Measurements from ENCODE around the gene LRCH3.
"Not testable (repeated sequence)": the region's sequence is repeated elsewhere in the genome, so short reads cannot be mapped to it uniquely, and the experiment has no call there.

LRCH3 gene

GRCh38 chr3:197889204-197889930 lies 98.3 kb downstream of the LRCH3 start:
- no peak for DNase-seq

GRCh38 chr3:197890693-197891092 lies 99.6 kb downstream of the LRCH3 start:
- no peak for DNase-seq

- DNase-seq, result no peak
Observed at GRCh38 chr3:197892162-197892561, 101.1 kb downstream of the LRCH3 start.

GRCh38 chr3:197896421-197896820 lies 105.4 kb downstream of the LRCH3 start:
- no peak for DNase-seq

GRCh38 chr3:197899833-197900478 lies 108.9 kb downstream of the LRCH3 start:
- DNase-seq, result no peak

DNA sequence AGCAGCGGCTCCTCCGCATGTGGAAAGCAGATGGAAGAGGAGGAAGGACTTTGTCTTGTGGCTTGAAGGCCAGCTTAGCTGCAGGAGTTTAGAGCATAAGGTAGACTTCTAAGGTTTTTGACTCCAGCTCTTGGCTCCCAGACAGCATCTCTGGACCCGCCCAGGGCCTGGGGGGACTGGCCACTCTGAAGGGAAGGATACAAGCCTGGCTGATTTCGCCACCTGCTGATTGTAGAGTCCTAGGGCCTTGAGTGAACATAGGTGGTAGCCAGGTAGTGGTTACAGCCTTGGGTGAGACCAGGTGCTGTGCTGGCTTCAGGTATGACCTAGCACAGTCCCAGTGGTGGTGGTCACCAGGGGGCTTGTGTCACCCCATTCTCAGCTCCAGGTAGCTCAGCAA lies 110.6 kb downstream of the LRCH3 start:
- DNase-seq, result no peak

GRCh38 chr3:197906023-197906849 lies 115.2 kb downstream of the LRCH3 start:
- DNase-seq, result peak; percentile 80

DNA sequence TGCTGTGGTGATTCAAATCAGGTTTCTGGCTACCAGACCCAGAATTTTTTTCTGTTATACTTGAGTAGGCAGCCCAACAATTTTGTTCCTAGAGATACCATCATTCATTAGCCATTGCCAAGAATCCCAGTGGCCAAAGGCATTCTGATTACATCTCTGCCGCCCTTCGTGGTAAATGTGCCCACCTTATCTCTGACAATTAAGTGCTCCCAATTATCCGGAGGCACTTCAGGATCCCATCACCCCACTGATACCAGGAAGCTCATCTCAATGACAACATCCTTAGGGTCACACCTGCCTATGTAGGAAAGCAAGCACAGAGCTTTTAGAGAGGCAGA lies 115.8 kb downstream of the LRCH3 start:
- DNase-seq, result no peak

- DNase-seq, result no peak
Observed at GRCh38 chr3:197907196-197907595, 116.1 kb downstream of the LRCH3 start.

GRCh38 chr3:197908550-197908949 lies 117.5 kb downstream of the LRCH3 start:
- DNase-seq, result not testable (repeated sequence)

DNA sequence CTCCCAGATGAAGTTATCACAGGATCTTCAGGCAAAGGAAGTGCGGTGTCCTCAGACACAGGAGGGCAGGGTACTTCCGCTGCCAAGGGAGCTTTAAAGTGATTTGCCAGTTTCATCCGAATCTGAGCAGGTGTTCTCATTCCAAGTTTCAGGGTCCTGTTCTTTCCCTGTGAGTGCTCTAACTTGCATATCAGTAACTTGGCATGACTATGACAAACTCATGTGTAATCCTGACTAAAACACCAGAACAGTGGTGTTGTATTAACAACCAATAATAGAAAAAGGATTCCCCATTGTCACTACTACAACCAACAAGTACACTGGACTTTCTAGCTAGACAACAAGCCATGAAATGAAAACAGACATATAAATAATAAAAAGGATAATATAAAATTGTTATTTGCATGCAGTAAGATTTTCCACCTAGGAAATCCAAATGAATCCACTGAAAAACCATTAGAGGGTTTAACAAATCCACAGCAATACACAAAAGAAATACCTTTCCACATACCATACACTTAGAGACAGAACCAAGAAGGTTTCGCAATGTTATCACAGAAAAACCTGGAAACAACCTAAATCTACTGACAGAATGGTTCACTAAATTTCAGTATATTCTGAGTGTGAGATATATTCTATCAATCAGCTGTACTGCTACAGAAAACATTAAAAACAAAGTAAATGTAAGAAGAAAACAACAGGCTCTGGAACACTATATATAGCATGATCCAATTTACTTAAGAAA lies 118.1 kb downstream of the LRCH3 start:
- DNase-seq, result no peak

DNA sequence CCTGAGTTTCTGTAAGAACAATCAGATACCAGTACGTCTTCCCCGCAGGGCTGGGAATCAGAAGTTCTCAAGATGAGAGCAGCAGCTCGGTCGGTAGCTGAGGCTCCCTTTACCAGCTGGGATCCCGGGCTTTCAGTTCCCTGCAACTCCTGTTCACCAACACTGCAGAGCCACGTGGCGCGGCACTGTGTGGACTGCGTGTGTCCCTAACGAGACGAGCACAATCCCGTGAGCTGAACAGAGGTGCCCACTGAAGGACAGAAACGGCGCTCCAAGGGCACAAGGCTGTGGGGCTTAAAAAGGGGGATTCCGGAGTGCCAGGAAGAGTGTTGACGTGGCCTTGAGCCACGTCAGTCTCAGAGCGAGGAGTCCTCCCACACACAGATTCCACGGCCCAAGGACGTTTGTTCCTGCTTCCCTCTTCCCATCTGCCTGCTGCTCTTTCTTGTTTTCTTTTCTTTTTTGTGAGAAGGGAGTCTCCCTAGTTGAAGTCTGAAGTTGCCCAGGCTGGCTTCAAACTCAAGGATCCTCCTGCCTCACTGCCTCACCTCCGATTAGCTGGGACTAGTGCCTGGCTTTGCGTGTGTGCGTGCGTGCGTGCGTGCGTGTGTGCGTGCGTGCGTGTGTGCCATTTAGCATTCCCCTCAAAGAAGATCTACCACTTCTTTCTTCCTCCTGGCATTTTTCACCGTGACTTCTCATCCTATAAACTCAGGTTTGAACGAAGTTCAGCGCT lies 121.9 kb downstream of the LRCH3 start:
- DNase-seq, result peak; percentile 9

- DNase-seq, result no peak
Observed at GRCh38 chr3:197913641-197914380, 122.8 kb downstream of the LRCH3 start.

DNA sequence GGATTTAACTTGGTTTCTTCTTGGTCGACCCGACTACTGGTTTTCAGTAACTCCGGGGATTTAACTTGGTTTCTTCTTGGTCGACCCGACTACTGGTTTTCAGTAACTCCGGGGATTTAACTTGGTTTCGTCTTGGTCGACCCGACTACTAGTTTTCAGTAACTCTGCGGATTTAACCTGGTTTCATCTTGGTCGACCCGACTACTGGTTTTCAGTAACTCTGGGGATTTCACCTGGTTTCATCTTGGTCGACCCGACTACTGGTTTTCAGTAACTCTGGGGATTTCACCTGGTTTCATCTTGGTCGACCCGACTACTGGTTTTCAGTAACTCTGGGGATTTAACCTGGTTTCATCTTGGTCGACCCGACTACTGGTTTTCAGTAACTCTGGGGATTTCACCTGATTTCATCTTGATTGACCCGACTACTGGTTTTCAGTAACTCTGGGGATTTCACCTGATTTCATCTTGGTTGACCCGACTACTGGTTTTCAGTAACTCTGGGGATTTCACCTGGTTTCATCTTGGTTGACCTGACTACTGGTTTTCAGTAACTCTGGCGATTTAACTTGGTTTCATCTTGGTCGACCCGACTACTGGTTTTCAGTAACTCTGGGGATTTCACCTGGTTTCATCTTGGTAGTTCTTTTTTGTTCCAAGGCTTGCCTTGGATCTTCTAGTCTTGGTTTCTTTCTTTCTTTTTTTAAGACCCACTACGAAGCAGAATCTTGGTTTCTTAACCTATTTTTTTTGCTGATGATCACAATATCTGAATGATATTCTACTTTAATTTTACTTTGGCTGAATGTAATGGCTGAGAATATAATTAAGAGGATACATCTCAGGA lies 130.6 kb downstream of the LRCH3 start:
- DNase-seq, result not testable (repeated sequence)

DNA sequence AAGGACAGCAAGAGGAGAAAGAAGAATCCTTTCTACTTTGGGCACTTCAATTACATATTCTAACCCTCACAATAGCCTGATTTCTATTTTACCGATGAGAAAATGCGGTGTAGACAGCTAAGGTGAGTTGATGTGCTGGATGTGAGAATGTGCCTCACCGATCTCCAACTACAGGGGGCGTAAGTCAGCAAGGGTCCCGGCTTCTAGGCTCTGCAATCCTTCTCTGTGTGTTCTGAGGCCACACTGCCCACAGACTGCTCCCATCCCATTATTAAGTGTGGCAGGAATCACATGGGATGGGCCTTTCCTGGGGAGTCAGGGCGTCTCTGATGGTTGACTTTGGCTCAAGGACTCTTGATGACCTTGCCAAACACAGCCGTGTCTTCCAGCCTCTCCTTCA lies 135.4 kb downstream of the LRCH3 start:
- no peak for DNase-seq

DNA sequence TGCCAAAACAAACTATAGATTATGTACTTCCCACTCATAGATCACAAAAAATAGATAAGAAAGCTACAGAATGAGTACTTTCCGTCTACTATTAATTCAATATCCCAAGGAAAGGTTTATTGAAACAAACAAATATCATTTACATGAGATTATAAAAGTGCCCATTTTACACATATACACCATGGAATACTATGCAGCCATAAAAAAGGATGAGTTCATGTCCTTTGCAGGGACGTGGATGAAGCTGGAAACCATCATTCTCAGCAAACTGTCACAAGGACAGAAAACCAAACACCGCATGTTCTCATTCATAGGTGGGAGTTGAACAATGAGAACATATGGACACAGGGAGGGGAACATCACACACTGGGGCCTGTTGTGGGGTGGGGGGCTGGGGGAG lies 136.5 kb downstream of the LRCH3 start:
- DNase-seq, result not testable (repeated sequence)

DNA sequence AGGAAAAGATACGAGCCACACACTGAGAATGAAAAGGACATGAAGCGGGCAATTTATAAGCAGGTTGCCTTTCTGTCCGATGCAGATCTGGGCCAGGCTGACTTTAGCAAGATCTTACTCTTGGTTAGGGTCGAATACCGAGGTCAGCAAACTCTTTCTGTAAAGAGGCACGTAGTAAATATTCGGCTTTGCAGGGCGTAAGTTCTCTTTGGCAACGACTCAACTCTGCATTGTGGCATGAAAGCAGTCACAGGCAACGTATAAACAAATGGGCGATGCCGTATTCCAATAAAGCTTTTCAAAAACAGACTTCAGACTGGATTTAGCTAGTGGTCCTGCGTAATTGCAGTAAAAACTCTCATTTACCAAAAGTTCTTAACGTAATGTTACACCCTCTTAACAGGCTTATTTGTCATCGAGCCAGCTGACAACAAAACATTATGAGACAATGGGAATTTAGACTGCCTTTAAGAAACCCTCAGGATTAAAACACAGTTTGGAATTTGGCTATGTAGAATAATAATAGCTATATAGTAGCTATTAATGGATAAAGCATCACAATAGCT lies 145.8 kb downstream of the LRCH3 start:
- DNase-seq, result no peak
